AG09309 (cell line): ENCODE measurements around the gene VLDLR.

Experiments
- DNase-seq: peaks from one replicate; pipeline ENCODE4 v3.0.0-alpha.2; 2010; ENCODE audit warnings: low read depth
- H3K4me3 ChIP-seq: 2 replicates; pipeline ENCODE4 v1.5.1; 2011; ENCODE audit warnings: mild to moderate bottlenecking, low read depth, low read length, moderate library complexity; ENCODE audit not compliant: control insufficient read depth
- TF ChIP-seq, protein P1 (sequence below): IDR thresholded peaks from 2 replicates; pipeline ENCODE4 v1.5.1; 2011; ENCODE audit warnings: mild to moderate bottlenecking, low read depth, low read length, inconsistent platforms; ENCODE audit not compliant: insufficient read depth, control insufficient read depth; ENCODE audit errors: missing control alignments

Gene VLDLR

DNA sequence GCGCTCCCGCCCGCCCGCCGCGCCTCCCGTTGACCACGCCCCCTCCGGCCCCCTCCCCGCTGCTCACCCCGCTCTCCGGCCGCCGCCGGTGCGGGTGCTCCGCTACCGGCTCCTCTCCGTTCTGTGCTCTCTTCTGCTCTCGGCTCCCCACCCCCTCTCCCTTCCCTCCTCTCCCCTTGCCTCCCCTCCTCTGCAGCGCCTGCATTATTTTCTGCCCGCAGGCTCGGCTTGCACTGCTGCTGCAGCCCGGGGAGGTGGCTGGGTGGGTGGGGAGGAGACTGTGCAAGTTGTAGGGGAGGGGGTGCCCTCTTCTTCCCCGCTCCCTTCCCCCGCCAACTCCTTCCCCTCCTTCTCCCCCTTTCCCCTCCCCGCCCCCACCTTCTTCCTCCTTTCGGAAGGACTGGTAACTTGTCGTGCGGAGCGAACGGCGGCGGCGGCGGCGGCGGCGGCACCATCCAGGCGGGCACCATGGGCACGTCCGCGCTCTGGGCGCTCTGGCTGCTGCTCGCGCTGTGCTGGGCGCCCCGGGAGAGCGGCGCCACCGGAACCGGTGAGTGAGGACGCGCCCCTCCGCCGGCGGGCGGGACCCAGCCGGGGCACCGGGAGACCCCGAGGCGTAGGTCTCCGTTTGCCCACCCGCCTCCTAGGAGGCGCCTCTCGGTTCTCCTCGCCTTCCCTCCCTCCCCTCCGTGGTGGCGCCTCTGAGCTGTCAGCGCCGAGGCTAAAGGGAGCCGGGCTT lies at the start of gene VLDLR:
TSS of gene VLDLR (plus strand) at position 66 of the 739 bp plus-strand sequence. CDS start at position 469, 403 bp downstream.
- TF ChIP-seq, protein P1, sequence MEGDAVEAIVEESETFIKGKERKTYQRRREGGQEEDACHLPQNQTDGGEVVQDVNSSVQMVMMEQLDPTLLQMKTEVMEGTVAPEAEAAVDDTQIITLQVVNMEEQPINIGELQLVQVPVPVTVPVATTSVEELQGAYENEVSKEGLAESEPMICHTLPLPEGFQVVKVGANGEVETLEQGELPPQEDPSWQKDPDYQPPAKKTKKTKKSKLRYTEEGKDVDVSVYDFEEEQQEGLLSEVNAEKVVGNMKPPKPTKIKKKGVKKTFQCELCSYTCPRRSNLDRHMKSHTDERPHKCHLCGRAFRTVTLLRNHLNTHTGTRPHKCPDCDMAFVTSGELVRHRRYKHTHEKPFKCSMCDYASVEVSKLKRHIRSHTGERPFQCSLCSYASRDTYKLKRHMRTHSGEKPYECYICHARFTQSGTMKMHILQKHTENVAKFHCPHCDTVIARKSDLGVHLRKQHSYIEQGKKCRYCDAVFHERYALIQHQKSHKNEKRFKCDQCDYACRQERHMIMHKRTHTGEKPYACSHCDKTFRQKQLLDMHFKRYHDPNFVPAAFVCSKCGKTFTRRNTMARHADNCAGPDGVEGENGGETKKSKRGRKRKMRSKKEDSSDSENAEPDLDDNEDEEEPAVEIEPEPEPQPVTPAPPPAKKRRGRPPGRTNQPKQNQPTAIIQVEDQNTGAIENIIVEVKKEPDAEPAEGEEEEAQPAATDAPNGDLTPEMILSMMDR, result no peak
- DNase-seq, result no peak
- peak within 1 kb of the TSS; percentile 77 for H3K4me3 ChIP-seq

GRCh38 chr9:2574203-2574602 lies 47.4 kb upstream of the VLDLR start:
- DNase-seq, result no peak
- H3K4me3 ChIP-seq, result no peak overlapping the region
- TF ChIP-seq, protein P1, result no peak

- no peak for DNase-seq
- H3K4me3 ChIP-seq, result no peak overlapping the region
- TF ChIP-seq, protein P1, result no peak
These were observed 45.0 kb upstream of the VLDLR start for GRCh38 chr9:2576631-2577030.

GRCh38 chr9:2583308-2584013 lies 38.1 kb upstream of the VLDLR start:
- DNase-seq, result no peak
- H3K4me3 ChIP-seq, result no peak overlapping the region
- TF ChIP-seq, protein P1, result no peak

- H3K4me3 ChIP-seq, result no peak overlapping the region
- DNase-seq, result no peak
- TF ChIP-seq, protein P1, result no peak
These were observed 29.6 kb upstream of the VLDLR start for GRCh38 chr9:2591967-2592366.

GRCh38 chr9:2593744-2594143 lies 27.8 kb upstream of the VLDLR start:
- no peak for DNase-seq
- H3K4me3 ChIP-seq, result no peak overlapping the region
- TF ChIP-seq, protein P1, result no peak
